Pancreas (tissue), 10 donors: Measurements from ENCODE around the gene ZNF784. TPM values are rescaled to one million over a fixed set of nuclear protein-coding genes. Genes with fewer than 3 reads are reported as not detected.

Experiments
- ATAC-seq, 4 donors: fragments of 200-7000 bp; cut with Tn5 transposase; one replicate each; pipeline versions ENCODE4 v1.8.0 to v1.9.1; 2020; ENCODE audit warnings: mild to moderate bottlenecking in 4 of 4, moderate library complexity in 4 of 4
- DNase-seq, 6 donors: peaks; one replicate each; pipeline ENCODE4 v3.0.0-alpha.2; 2020
- FAIRE-seq: peaks from 2 replicates; lab custom pipeline; 2012; peaks lifted over from hg19 to GRCh38; lab: Jason Lieb, UNC
- H3K27ac ChIP-seq, 4 donors: fragments of 200-600 bp; sonication (generic); 1 replicate in 3 of 4; 2 replicates in 1 of 4; pipeline versions ENCODE4 v1.5.0 to v1.8.0; 2020
- H3K27me3 ChIP-seq, 4 donors: fragments of 200-600 bp; one replicate each; pipeline ENCODE4 v1.8.0; 2021
- H3K36me3 ChIP-seq, 3 donors: fragments of 200-600 bp; sonication (generic) in 1 of 3; one replicate each; pipeline versions ENCODE4 v1.5.0 to v1.8.0; 2020 to 2021
- H3K4me1 ChIP-seq, 3 donors: fragments of 200-600 bp; one replicate each; pipeline ENCODE4 v1.8.0; 2021
- H3K4me3 ChIP-seq, 4 donors: fragments of 200-600 bp; sonication (generic) in 2 of 4; one replicate each; pipeline versions ENCODE4 v1.5.0 to v1.8.0; 2020 to 2021
- H3K9me3 ChIP-seq, 4 donors: fragments of 200-600 bp; one replicate each; pipeline ENCODE4 v1.8.0; 2021
- WGBS, 2 donors: extraction: QIAGEN DNeasy Blood & Tissue Kit; methylation state at CpG; one replicate each; pipeline ENCODE4 v1.1.7; 2013; 5-methylcytosine and 5-hydroxymethylcytosine counted together
- intact Hi-C, 3 donors: fragments of 100-400 bp; cut with DNase I; formaldehyde crosslinking; loops; one replicate each; pipeline versions ENCODE4 v1.11.1 to v1.14.2; 2022
- polyA plus RNA-seq, 2 donors: library from polyadenylated mRNA; stranded (reverse); fragments of 200-250 nt; gene quantifications; one replicate each; pipeline ENCODE4 v1.2.3, GENCODE V29; 2013
- total RNA-seq, 6 donors: library from RNA; stranded (reverse); fragmentation: NEBNext Ultra II Directional in 4 of 6; extraction: Animal tissue kit (Norgen Biotek cat#: 25700) in 4 of 6; gene quantifications; one replicate each; pipeline versions ENCODE4 v1.2.1 to v1.2.4, GENCODE V29; 2021 to 2023
- TF ChIP-seq, protein P1 (sequence below), 4 donors: fragments of 200-600 bp; sonication (generic) in 3 of 4; IDR thresholded peaks; one replicate each; pipeline versions ENCODE4 v1.5.0 to v1.8.0; 2021; ENCODE audit warnings: antibody characterized with exemption in 4 of 4
- donor health status: healthy with polysubstance abuse.
- donor health status: DM: no; HTN: no; CAD: no; lungs with moderate emphysema.
- donor health status: DM: no; HTN: no; CAD: no.
- donor health status: control.
- donor health status: control.
- donor health status: Bipolar disorder and iron deficiency.
- donor health status: DM: yes; HTN: yes; CAD: no.
- donor health status: DM: no; HTN: no; CAD: no.
- donor health status: DM: no; HTN: no; CAD: no.
- donor health status: DM: yes; HTN: yes; CAD: no.

ZNF784 gene
- total and polyA plus RNA-seq, 8 donors, result 3.7 to 12.9 (median 5.1) TPM

DNA sequence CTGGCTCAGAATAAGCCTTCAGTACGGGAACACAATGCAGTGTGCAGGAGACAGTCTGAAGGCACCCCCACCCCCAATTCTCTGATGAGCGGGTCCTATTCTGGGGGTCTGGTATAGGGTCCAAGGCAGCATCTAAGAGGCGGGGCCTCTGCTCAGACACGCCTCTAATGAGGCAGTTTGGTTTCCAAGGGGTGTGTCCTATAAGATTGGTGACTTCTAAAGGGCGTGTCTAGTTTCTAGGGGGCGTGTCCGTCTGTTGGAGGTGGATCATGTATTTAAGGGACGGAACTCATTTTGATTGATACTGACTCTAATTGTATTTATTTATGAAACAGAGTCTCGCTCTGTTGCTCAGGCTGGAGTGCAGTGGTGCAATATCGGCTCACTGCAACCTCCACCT, 33.7 kb downstream of the ZNF784 start:
- H3K27me3 ChIP-seq, result no peaks in the 10 kb centered on the region
- FAIRE-seq (no peak), ATAC-seq (no peak), DNase-seq (peak in 1 of 6 donors; percentile 10)
- WGBS, 2 donors, result 68 to 72% methylated on average over 10 of the region's 10 CpGs
- no peaks in the 10 kb centered on the region for H3K9me3 ChIP-seq
- peaks cover 0 to 8% (median 3%) of the 10 kb centered on the region in 3 donors for H3K36me3 ChIP-seq
- no peak overlapping the region for H3K27ac ChIP-seq
- intact Hi-C loops, result no loop called here
- peaks cover 8 to 11% (median 9%) of the 10 kb centered on the region in 3 donors for H3K4me1 ChIP-seq
- TF ChIP-seq, protein P1, sequence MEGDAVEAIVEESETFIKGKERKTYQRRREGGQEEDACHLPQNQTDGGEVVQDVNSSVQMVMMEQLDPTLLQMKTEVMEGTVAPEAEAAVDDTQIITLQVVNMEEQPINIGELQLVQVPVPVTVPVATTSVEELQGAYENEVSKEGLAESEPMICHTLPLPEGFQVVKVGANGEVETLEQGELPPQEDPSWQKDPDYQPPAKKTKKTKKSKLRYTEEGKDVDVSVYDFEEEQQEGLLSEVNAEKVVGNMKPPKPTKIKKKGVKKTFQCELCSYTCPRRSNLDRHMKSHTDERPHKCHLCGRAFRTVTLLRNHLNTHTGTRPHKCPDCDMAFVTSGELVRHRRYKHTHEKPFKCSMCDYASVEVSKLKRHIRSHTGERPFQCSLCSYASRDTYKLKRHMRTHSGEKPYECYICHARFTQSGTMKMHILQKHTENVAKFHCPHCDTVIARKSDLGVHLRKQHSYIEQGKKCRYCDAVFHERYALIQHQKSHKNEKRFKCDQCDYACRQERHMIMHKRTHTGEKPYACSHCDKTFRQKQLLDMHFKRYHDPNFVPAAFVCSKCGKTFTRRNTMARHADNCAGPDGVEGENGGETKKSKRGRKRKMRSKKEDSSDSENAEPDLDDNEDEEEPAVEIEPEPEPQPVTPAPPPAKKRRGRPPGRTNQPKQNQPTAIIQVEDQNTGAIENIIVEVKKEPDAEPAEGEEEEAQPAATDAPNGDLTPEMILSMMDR (IDR thresholded peaks at IDR 0.05), result no peak
- no peak overlapping the region for H3K4me3 ChIP-seq

GRCh38 chr19:55590109-55590508, 34.3 kb downstream of the ZNF784 start:
- ATAC-seq (no peak), FAIRE-seq (no peak)
- TF ChIP-seq, protein P1 (IDR thresholded peaks at IDR 0.05), result no peak

DNA sequence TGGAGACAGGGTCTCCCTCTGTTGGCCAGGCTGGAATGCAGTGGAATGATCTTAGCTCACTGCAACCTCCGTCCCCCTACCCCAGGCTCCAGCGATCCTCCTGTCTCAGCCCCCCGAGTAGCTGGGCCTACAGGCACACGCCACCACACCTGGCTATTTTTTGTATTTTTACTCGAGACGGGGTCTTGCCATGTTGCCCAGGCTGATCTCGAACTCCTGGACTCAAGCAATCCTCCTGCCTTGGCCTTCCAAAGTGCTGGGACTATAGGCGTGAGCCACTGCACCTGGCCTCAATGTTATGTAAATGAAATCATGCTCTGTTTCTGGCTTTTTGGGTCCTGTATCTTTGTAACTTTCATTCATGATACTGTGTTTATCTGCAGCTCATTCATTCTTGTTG, 35.6 kb downstream of the ZNF784 start:
- FAIRE-seq, result no peak
- DNase-seq, result no peak
- intact Hi-C loops, result no loop called here
- Histone ChIP-seq H3K27ac (no peak overlapping the region), H3K36me3 (peaks cover 0 to 4% (median 0%) of the 10 kb centered on the region in 3 donors), H3K4me1 (peaks cover 8 to 12% (median 11%) of the 10 kb centered on the region in 3 donors), H3K27me3 (no peaks in the 10 kb centered on the region), H3K9me3 (no peaks in the 10 kb centered on the region), H3K4me3 (no peak overlapping the region)
- 68 to 86% methylated on average over 8 of the region's 8 CpGs for WGBS, 2 donors
- no peak for ATAC-seq
- TF ChIP-seq, protein P1 (IDR thresholded peaks at IDR 0.05), result no peak

More at GRCh38 chr19:55590109-55590508, 34.3 kb downstream of the ZNF784 start:
- H3K27ac ChIP-seq, result no peak overlapping the region
- intact Hi-C loops, result no loop called here
- no peak overlapping the region for H3K4me3 ChIP-seq
- no peak for DNase-seq
- peaks cover 8 to 12% (median 11%) of the 10 kb centered on the region in 3 donors for H3K4me1 ChIP-seq
- WGBS, 2 donors, result 43 to 50% methylated on average over 7 of the region's 7 CpGs
- no peaks in the 10 kb centered on the region for H3K9me3 ChIP-seq
- H3K27me3 ChIP-seq, result no peaks in the 10 kb centered on the region
- peaks cover 0 to 4% (median 0%) of the 10 kb centered on the region in 3 donors for H3K36me3 ChIP-seq

DNA sequence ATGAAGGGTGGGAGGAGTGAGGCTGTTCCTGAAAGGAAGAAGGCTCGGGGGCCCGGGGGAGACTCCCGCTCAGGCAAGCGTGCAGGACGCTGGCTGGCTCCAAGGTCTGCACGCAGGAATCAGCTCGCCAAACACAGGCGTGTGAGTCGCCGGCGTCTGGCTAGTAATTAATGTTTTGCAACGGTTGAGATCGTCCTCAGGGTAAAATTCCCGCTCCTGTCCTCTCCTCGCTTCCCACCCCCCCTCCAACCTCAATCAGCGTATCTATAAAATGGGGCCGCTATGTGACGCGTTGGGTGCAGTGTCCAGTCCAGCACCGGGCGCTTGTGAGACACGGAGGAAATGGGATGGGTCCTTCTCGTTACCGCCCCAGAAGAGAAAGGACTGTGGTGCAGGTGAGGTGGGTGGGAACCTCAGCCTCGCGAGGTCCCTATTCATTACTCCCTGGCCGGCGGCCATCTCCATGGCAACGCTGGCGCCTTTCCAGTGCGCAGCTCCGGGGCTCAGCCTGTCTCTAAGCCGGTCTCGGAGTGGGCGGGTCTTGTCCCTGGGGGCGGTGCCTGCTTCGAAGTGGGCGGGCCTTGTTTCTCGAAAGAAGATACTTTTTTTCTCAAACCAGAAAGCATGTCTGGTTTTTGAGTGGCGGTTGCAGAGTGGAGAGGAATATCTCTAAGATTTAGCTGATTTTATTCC, 37.2 kb downstream of the ZNF784 start:
- intact Hi-C loops, result no loop called here
- TF ChIP-seq, protein P1 (IDR thresholded peaks at IDR 0.05), result no peak
- 1% methylated on average over 40 of the region's 40 CpGs for WGBS, 2 donors
- peak; percentile 93 to 99 (median 98) for DNase-seq
- peaks cover 8 to 12% (median 11%) of the 10 kb centered on the region in 3 donors for H3K4me1 ChIP-seq
- peak; percentile 88 to 94 (median 92) for ATAC-seq
- H3K27ac ChIP-seq, result peak overlapping the region; percentile 25 to 58 (median 39)
- FAIRE-seq, result peak; percentile 81
- peak overlapping the region in 2 of 4 donors; percentile 13 to 38 for H3K4me3 ChIP-seq
- H3K9me3 ChIP-seq, result no peaks in the 10 kb centered on the region
- no peaks in the 10 kb centered on the region for H3K36me3 ChIP-seq
- H3K27me3 ChIP-seq, result no peaks in the 10 kb centered on the region
